K562 (cell line): ENCODE data around the gene EXOC3. TPM values are rescaled to one million over a fixed set of nuclear protein-coding genes. Genes with fewer than 3 reads are reported as not detected.

Source experiments
- ATAC-seq: fragments of 200-7000 bp; cut with Tn5 transposase; 3 replicates; pipeline ENCODE4 v1.9.1; 2020; ENCODE audit warnings: moderate library complexity
- BruUV-seq: library from RNA; stranded (reverse); fragments of 400-500 nt; replicated peaks from 2 replicates; lab custom pipeline; 2021; lab: Mats Ljungman, UMichigan
- CTCF ChIA-PET: fragments of 300-600 bp; formaldehyde crosslinking; extraction: SDS; loops from one replicate; lab custom pipeline; 2021; ENCODE audit warnings: low intra/inter-chr PET ratio; lab: Yijun Ruan, JAX
- POLR2A ChIA-PET: fragments of 300-600, 350-650 bp; sonication (Branson Sonifier 250); formaldehyde crosslinking; extraction: SDS; loops from one replicate; lab custom pipeline; 2021; ENCODE audit warnings: antibody characterized with exemption, inconsistent platforms; lab: Yijun Ruan, JAX
- DNase-seq, 4 experiments: peaks; one replicate each; pipeline versions ENCODE4 v3.0.0 to v3.0.0-alpha.2; 2011 to 2018; ENCODE audit warnings: low spot score in 3 of 4, mixed read lengths in 3 of 4; ENCODE audit errors: extremely low read depth in 1 of 4
- FAIRE-seq: peaks from 2 replicates; lab custom pipeline; 2011; peaks lifted over from hg19 to GRCh38; lab: Jason Lieb, UNC
- H2AFZ ChIP-seq: 2 replicates; pipeline ENCODE4 v1.6.0; 2011; ENCODE audit warnings: low read depth, low read length, control low read depth, inconsistent platforms
- H3K27ac ChIP-seq: fragments of 200-600 bp; 3 replicates; pipeline ENCODE4 v1.8.0; 2011; ENCODE audit warnings: low read depth, mild to moderate bottlenecking, control low read depth, inconsistent platforms, low read length, moderate library complexity, mixed read lengths; ENCODE audit errors: extremely low read depth
- H3K27me3 ChIP-seq, 2 experiments: fragments of 300-600 bp in 1 of 2; 2 replicates in 1 of 2; 3 replicates in 1 of 2; pipeline versions ENCODE4 v1.6.0 to v1.8.0; 2011; ENCODE audit warnings: inconsistent platforms in 2 of 2, low read length in 2 of 2, mild to moderate bottlenecking in 1 of 2, mixed read lengths in 1 of 2, moderate library complexity in 1 of 2; ENCODE audit not compliant: control insufficient read depth in 2 of 2, insufficient read depth in 2 of 2
- H3K36me3 ChIP-seq: fragments of 300-600 bp; 3 replicates; pipeline ENCODE4 v1.8.0; 2011; ENCODE audit warnings: mild to moderate bottlenecking, low read length, inconsistent platforms; ENCODE audit not compliant: control insufficient read depth, insufficient read depth
- H3K4me1 ChIP-seq, 2 experiments: fragments of 200-600 bp in 1 of 2; replicated peaks in 1 of 2; 2 replicates in 1 of 2; 3 replicates in 1 of 2; pipeline versions ENCODE4 v1.5.1 to v1.8.0; 2011; ENCODE audit warnings: inconsistent platforms in 2 of 2, low read length in 2 of 2, mild to moderate bottlenecking in 1 of 2, mixed read lengths in 1 of 2, moderate library complexity in 1 of 2; ENCODE audit not compliant: control insufficient read depth in 2 of 2, insufficient read depth in 2 of 2
- H3K4me2 ChIP-seq: 2 replicates; pipeline ENCODE4 v1.6.1; 2011; ENCODE audit warnings: low read length, control low read depth, inconsistent platforms, mixed read lengths; ENCODE audit not compliant: insufficient read depth
- H3K4me3 ChIP-seq: fragments of 200-600 bp; sonication (generic), shearing (Covaris generic); 2 replicates; pipeline ENCODE4 v1.5.1; 2016; ENCODE audit warnings: control low read depth, inconsistent platforms
- H3K79me2 ChIP-seq: fragments of 200-600 bp; 3 replicates; pipeline ENCODE4 v1.8.0; 2011; ENCODE audit warnings: low read length, inconsistent platforms; ENCODE audit not compliant: control insufficient read depth, insufficient read depth
- H3K9ac ChIP-seq, 2 experiments: 2 replicates each; pipeline versions ENCODE4 v1.6.0 to v1.6.1; 2011; ENCODE audit warnings: low read depth in 2 of 2, low read length in 2 of 2, control low read depth in 1 of 2, inconsistent platforms in 1 of 2, mild to moderate bottlenecking in 1 of 2, mixed read lengths in 1 of 2; ENCODE audit not compliant: insufficient read depth in 1 of 2
- H3K9me1 ChIP-seq: one replicate; pipeline ENCODE4 v1.6.0; 2011; ENCODE audit warnings: inconsistent platforms, mild to moderate bottlenecking, low read length, moderate library complexity; ENCODE audit not compliant: control insufficient read depth, insufficient read depth
- H3K9me3 ChIP-seq: replicated peaks from 2 replicates; pipeline ENCODE4 v1.5.1; 2011; ENCODE audit warnings: low read depth, low read length, inconsistent platforms; ENCODE audit not compliant: control insufficient read depth, insufficient read depth
- H4K20me1 ChIP-seq: replicated peaks from 2 replicates; pipeline ENCODE4 v1.6.1; 2011; ENCODE audit warnings: low read length, inconsistent platforms, mixed read lengths; ENCODE audit not compliant: control insufficient read depth, insufficient read depth
- HLTF ChIP-seq: fragments of 450-650 bp; IDR thresholded peaks from 2 replicates; pipeline ENCODE4 v1.6.1; 2016
- HSF4 ChIP-seq: fragments of 250-450 bp; sonication (Bioruptor Pico); IDR thresholded peaks from 2 replicates; pipeline ENCODE4 v2.1.2; 2022; ENCODE audit warnings: mild to moderate bottlenecking, moderate library complexity, borderline replicate concordance
- POLR2B ChIP-seq: fragments of 450-650 bp; IDR thresholded peaks from 2 replicates; pipeline ENCODE4 v1.6.1; 2018; ENCODE audit warnings: low read depth; ENCODE audit not compliant: partially characterized antibody
- POU5F1 ChIP-seq: fragments of 150-350 bp; IDR thresholded peaks from 2 replicates; pipeline ENCODE4 v1.6.1; 2014; ENCODE audit warnings: borderline replicate concordance, low read length, low read depth, mild to moderate bottlenecking; ENCODE audit not compliant: partially characterized antibody
- PPARD ChIP-seq: fragments of 250-450 bp; sonication (Bioruptor Pico); IDR thresholded peaks from 2 replicates; pipeline ENCODE4 v1.8.0; 2022; ENCODE audit warnings: inconsistent platforms, mild to moderate bottlenecking, moderate library complexity
- ZBTB8A ChIP-seq: fragments of 450-650 bp; IDR thresholded peaks from 2 replicates; pipeline ENCODE4 v1.6.1; 2018; ENCODE audit warnings: mild to moderate bottlenecking, moderate library complexity; ENCODE audit not compliant: partially characterized antibody
- ZKSCAN3 ChIP-seq: fragments of 250-450 bp; sonication (Bioruptor Pico); IDR thresholded peaks from 2 replicates; pipeline ENCODE4 v1.4.0; 2020
- ZNF274 ChIP-seq: IDR thresholded peaks from 2 replicates; pipeline ENCODE4 v1.6.1; 2011; ENCODE audit warnings: low read depth, mild to moderate bottlenecking, low read length, moderate library complexity, borderline replicate concordance
- WGBS: fragments of 100-300 bp; shearing (Covaris generic); methylation state at CpG from one replicate; pipeline ENCODE4 v1.1.6; 2016; ENCODE audit warnings: low coverage, mixed read lengths; ENCODE audit not compliant: insufficient coverage; ENCODE audit errors: missing lambda C conversion rate; 5-methylcytosine and 5-hydroxymethylcytosine counted together
- in situ Hi-C: fragments of 300-500 bp; cut with MboI; formaldehyde crosslinking; loops from 4 replicates; pipeline ENCODE4 v1.15.0; 2018; ENCODE audit warnings: inconsistent platforms, mixed read lengths
- intact Hi-C: fragments of 100-400 bp; cut with micrococcal nuclease; formaldehyde crosslinking; loops from 2 replicates; pipeline ENCODE4 v1.14.2; 2022
- polyA plus RNA-seq, 8 experiments: library from polyadenylated mRNA; depleted of rRNA in 4 of 8; stranded (reverse) in 5 of 8; unstranded in 3 of 8; fragments of >200 nt; fragmentation: Nextera tagmentation in 2 of 8; fragmentation: Illumina TruSeq in 1 of 8; extraction: Ambion mirVana in 2 of 8; extraction: Trizol in 1 of 8; gene quantifications; 2 replicates each; pipeline versions ENCODE4 v1.2.1 to v1.2.3, GENCODE V29; 2011 to 2014; ENCODE audit warnings: inconsistent platforms in 1 of 8, missing spikeins in 1 of 8
- total RNA-seq, 7 experiments: library from RNA; depleted of rRNA in 6 of 7; stranded (reverse); fragments of >200 nt in 6 of 7; fragmentation: Illumina TruSeq in 2 of 7; extraction: Trizol in 2 of 7; gene quantifications; 2 replicates each; pipeline versions ENCODE4 v1.2.1 to v1.2.3, GENCODE V29; 2011 to 2021; ENCODE audit warnings: low replicate concordance in 1 of 7
- TF ChIP-seq, protein P1 (sequence below): sonication (generic); formaldehyde crosslinking; IDR thresholded peaks from 2 replicates; pipeline ENCODE4 v1.8.1; 2023; ENCODE audit warnings: mild to moderate bottlenecking, missing genetic modification reagents, moderate library complexity
- TF ChIP-seq, protein P2 (sequence below): sonication (generic); formaldehyde crosslinking; IDR thresholded peaks from 2 replicates; pipeline ENCODE4 v1.8.0; 2022; ENCODE audit warnings: mild to moderate bottlenecking, missing genetic modification reagents
- TF ChIP-seq, protein P3 (sequence below): sonication (generic); formaldehyde crosslinking; IDR thresholded peaks from 2 replicates; pipeline ENCODE4 v1.8.0; 2023; ENCODE audit warnings: mild to moderate bottlenecking, missing genetic modification reagents

The EXOC3 gene
- total and polyA plus RNA-seq, 9 of the 15 experiments (the other 6 are each of a cell fraction or from before 2014, with no cell fraction given), result 1.4 to 41.9 (median 22.4) TPM

- peaks cover 7% of the 10 kb centered on the region; the same call in 1 of the 3 replicates for H3K79me2 ChIP-seq
- H4K20me1 ChIP-seq, result no peaks in the 10 kb centered on the region
- H3K27ac ChIP-seq, result no peak overlapping the region
- H3K9ac ChIP-seq, result no peak overlapping the region
- FAIRE-seq, result no peak
- H3K9me3 ChIP-seq, result peaks cover 8% of the 10 kb centered on the region
- intact Hi-C loops (no loop called here), in situ Hi-C loops (no loop called here)
- DNase-seq, result no peak
- BruUV-seq, result no TSS peak
- H3K36me3 ChIP-seq, result peaks cover 87% of the 10 kb centered on the region
- TF ChIP-seq, protein P1, sequence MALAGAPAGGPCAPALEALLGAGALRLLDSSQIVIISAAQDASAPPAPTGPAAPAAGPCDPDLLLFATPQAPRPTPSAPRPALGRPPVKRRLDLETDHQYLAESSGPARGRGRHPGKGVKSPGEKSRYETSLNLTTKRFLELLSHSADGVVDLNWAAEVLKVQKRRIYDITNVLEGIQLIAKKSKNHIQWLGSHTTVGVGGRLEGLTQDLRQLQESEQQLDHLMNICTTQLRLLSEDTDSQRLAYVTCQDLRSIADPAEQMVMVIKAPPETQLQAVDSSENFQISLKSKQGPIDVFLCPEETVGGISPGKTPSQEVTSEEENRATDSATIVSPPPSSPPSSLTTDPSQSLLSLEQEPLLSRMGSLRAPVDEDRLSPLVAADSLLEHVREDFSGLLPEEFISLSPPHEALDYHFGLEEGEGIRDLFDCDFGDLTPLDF, result no peak
- TF ChIP-seq HLTF (no peak), ZNF274 (no peak), POLR2B (no peak), ZBTB8A (no peak), POU5F1 (no peak), HSF4 (no peak), ZKSCAN3 (CRISPR knock-in tag) (no peak), PPARD (CRISPR knock-in tag) (no peak)
- TF ChIP-seq, protein P2, sequence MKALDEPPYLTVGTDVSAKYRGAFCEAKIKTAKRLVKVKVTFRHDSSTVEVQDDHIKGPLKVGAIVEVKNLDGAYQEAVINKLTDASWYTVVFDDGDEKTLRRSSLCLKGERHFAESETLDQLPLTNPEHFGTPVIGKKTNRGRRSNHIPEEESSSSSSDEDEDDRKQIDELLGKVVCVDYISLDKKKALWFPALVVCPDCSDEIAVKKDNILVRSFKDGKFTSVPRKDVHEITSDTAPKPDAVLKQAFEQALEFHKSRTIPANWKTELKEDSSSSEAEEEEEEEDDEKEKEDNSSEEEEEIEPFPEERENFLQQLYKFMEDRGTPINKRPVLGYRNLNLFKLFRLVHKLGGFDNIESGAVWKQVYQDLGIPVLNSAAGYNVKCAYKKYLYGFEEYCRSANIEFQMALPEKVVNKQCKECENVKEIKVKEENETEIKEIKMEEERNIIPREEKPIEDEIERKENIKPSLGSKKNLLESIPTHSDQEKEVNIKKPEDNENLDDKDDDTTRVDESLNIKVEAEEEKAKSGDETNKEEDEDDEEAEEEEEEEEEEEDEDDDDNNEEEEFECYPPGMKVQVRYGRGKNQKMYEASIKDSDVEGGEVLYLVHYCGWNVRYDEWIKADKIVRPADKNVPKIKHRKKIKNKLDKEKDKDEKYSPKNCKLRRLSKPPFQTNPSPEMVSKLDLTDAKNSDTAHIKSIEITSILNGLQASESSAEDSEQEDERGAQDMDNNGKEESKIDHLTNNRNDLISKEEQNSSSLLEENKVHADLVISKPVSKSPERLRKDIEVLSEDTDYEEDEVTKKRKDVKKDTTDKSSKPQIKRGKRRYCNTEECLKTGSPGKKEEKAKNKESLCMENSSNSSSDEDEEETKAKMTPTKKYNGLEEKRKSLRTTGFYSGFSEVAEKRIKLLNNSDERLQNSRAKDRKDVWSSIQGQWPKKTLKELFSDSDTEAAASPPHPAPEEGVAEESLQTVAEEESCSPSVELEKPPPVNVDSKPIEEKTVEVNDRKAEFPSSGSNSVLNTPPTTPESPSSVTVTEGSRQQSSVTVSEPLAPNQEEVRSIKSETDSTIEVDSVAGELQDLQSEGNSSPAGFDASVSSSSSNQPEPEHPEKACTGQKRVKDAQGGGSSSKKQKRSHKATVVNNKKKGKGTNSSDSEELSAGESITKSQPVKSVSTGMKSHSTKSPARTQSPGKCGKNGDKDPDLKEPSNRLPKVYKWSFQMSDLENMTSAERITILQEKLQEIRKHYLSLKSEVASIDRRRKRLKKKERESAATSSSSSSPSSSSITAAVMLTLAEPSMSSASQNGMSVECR (CRISPR knock-in tag), result no peak
- TF ChIP-seq, protein P3, sequence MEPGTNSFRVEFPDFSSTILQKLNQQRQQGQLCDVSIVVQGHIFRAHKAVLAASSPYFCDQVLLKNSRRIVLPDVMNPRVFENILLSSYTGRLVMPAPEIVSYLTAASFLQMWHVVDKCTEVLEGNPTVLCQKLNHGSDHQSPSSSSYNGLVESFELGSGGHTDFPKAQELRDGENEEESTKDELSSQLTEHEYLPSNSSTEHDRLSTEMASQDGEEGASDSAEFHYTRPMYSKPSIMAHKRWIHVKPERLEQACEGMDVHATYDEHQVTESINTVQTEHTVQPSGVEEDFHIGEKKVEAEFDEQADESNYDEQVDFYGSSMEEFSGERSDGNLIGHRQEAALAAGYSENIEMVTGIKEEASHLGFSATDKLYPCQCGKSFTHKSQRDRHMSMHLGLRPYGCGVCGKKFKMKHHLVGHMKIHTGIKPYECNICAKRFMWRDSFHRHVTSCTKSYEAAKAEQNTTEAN, result no peak
- CTCF ChIA-PET, result no interaction called here
- 0 out of 5 replicates have a peak, but pooled peaks cover 0 to 3% of the 10 kb centered on the region in 2 experiments for H3K4me1 ChIP-seq
- no peaks in the 10 kb centered on the region for H3K9me1 ChIP-seq
- H3K4me3 ChIP-seq, result no peak overlapping the region
- H3K27me3 ChIP-seq, result no peaks in the 10 kb centered on the region
- POLR2A ChIA-PET, result no interaction called here
- no peak for ATAC-seq
- 95% methylated on average over 17 of the region's 17 CpGs for WGBS
- H3K4me2 ChIP-seq, result no peak overlapping the region
- H2AFZ ChIP-seq, result no peak overlapping the region
Observed at GRCh38 chr5:452978-453710, 10.2 kb downstream of the EXOC3 start.
